Ovary (tissue), 3 donors: ENCODE data around the gene SNAP29.

ENCODE experiments used
- CTCF ChIP-seq, 3 donors: fragments of 450-650 bp in 2 of 3; fragments of 200-600 bp in 1 of 3; IDR thresholded peaks; one replicate each; pipeline versions ENCODE4 v1.5.1 to v1.8.0; 2016 to 2022; ENCODE audit warnings: antibody characterized with exemption in 3 of 3, mild to moderate bottlenecking in 1 of 3
- POLR2A ChIP-seq: fragments of 450-650 bp; IDR thresholded peaks from one replicate; pipeline ENCODE4 v1.6.1; 2017; ENCODE audit warnings: antibody characterized with exemption, mild to moderate bottlenecking, moderate library complexity
- donor health status: DM: no; HTN: no; CAD: no.

- no peak for TF ChIP-seq CTCF (IDR thresholded peaks at IDR 0.05)
- no peak for TF ChIP-seq POLR2A
Measured at GRCh38 chr22:20811171-20811570, 47.6 kb upstream of the SNAP29 start.
